Skeletal muscle tissue (tissue), 4 donors: ENCODE data around the gene AJAP1. TPM values are rescaled to one million over a fixed set of nuclear protein-coding genes. Genes with fewer than 3 reads are reported as not detected.

ENCODE experiments used
- H3K27ac ChIP-seq: one replicate; pipeline ENCODE4 v1.7.0; 2013; ENCODE audit warnings: mild to moderate bottlenecking, low read depth, low read length, inconsistent platforms
- H3K27me3 ChIP-seq, 3 donors: one replicate each; pipeline ENCODE4 v1.7.0; 2013; ENCODE audit warnings: low read length in 3 of 3; ENCODE audit not compliant: control insufficient read depth in 3 of 3, insufficient read depth in 3 of 3
- H3K36me3 ChIP-seq, 3 donors: one replicate each; pipeline ENCODE4 v1.7.0; 2013; ENCODE audit warnings: low read length in 3 of 3; ENCODE audit not compliant: control insufficient read depth in 3 of 3, insufficient read depth in 3 of 3
- H3K4me1 ChIP-seq, 3 donors: one replicate each; pipeline ENCODE4 v1.7.0; 2013; ENCODE audit warnings: low read length in 3 of 3, mild to moderate bottlenecking in 3 of 3; ENCODE audit not compliant: control insufficient read depth in 3 of 3, insufficient read depth in 3 of 3
- H3K4me3 ChIP-seq, 3 donors: one replicate each; pipeline ENCODE4 v1.7.0; 2013; ENCODE audit warnings: low read length in 3 of 3
- H3K9ac ChIP-seq, 3 donors: one replicate each; pipeline ENCODE4 v1.7.0; 2013; ENCODE audit warnings: low read length in 3 of 3, mild to moderate bottlenecking in 3 of 3, moderate library complexity in 2 of 3, low read depth in 1 of 3
- H3K9me3 ChIP-seq, 3 donors: one replicate each; pipeline ENCODE4 v1.7.0; 2013; ENCODE audit warnings: low read length in 3 of 3; ENCODE audit not compliant: control insufficient read depth in 3 of 3
- total RNA-seq: library from RNA; depleted of rRNA; stranded (reverse); fragments of >200 nt; gene quantifications from one replicate; pipeline ENCODE4 v1.2.3, GENCODE V29; 2014
- donor health status: Osteomylitis.

AJAP1 gene
- total RNA-seq, 1 donor from 2014 or later = 0.52 TPM

- H3K4me3 ChIP-seq = no peak overlapping the region
- no peak overlapping the region for H3K27ac ChIP-seq
- no peaks in the 10 kb centered on the region for H3K9me3 ChIP-seq
- H3K36me3 ChIP-seq = no peaks in the 10 kb centered on the region
- H3K27me3 ChIP-seq = peaks cover 56 to 67% (median 60%) of the 10 kb centered on the region in 3 donors
- H3K9ac ChIP-seq = no peak overlapping the region
- H3K4me1 ChIP-seq = peaks cover 0 to 12% (median 7%) of the 10 kb centered on the region in 3 donors
Measured at GRCh38 chr1:4655674-4656532, 1.5 kb downstream of the AJAP1 start.

DNA sequence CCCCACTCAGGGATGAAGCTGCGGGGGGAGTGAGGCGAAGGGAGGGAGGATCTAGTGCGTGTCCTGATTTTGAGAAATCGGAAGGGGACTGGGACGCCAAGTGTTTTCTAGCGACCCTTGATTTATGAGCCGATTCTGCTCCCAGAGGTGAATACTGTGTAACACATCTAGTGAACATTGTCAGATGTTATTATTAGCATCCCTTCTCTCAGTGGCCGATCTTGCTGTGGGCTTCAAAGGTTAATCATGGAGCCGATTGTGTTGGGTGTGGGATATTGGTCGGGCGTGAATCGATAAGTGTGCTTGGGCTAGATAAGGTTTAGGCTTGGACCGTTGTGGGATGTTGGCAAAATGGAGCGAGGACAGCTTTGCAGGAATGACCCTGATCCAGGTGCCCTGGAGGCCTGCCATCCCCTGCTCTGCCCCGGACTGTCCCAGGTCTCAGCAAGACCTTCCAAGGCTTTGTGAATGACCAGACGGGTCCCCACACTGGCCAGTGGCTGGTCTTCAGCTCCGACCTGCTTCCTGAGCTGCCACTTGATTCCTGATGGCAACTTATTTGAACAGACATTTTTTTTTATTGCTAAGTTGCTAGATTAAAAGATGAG is 2.2 kb downstream of the AJAP1 start:
- Histone ChIP-seq H3K27ac (no peak overlapping the region), H3K27me3 (peaks cover 56 to 66% (median 57%) of the 10 kb centered on the region in 3 donors), H3K9me3 (no peaks in the 10 kb centered on the region), H3K9ac (no peak overlapping the region), H3K4me3 (no peak overlapping the region), H3K4me1 (peaks cover 0 to 12% (median 7%) of the 10 kb centered on the region in 3 donors), H3K36me3 (no peaks in the 10 kb centered on the region)

DNA sequence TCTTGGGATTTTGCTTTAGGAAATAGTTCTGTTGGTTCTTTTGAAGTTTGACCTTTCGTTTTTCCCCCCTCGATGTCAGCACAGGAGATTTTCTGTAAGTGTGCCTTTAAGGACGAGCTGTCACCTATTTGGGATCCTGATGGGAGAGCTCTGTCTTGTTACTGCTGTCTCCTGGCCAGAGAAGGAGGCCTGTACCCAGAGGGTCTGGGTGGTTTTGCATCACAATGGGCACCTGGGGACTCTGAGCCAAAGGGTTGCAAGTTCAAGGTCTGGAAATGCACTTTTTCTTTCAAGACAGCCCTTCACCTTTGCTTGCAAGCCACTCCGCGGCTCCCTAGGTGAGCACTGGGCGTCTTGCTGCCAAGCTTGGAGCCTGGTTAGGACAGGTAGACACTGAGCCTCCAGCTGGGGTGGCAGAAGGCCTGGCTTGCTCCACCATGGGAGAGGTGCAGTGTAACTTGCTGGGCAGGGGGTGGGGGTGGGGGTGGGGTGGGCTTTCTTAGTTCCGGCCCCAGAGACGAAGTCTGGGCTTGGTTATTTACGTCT is 2.9 kb downstream of the AJAP1 start:
- no peaks in the 10 kb centered on the region for H3K9me3 ChIP-seq
- H3K27ac ChIP-seq = no peak overlapping the region
- peaks cover 52 to 70% (median 57%) of the 10 kb centered on the region in 3 donors for H3K27me3 ChIP-seq
- H3K9ac ChIP-seq = no peak overlapping the region
- H3K36me3 ChIP-seq = no peaks in the 10 kb centered on the region
- H3K4me3 ChIP-seq = no peak overlapping the region
- H3K4me1 ChIP-seq = peaks cover 0 to 12% (median 7%) of the 10 kb centered on the region in 3 donors

DNA sequence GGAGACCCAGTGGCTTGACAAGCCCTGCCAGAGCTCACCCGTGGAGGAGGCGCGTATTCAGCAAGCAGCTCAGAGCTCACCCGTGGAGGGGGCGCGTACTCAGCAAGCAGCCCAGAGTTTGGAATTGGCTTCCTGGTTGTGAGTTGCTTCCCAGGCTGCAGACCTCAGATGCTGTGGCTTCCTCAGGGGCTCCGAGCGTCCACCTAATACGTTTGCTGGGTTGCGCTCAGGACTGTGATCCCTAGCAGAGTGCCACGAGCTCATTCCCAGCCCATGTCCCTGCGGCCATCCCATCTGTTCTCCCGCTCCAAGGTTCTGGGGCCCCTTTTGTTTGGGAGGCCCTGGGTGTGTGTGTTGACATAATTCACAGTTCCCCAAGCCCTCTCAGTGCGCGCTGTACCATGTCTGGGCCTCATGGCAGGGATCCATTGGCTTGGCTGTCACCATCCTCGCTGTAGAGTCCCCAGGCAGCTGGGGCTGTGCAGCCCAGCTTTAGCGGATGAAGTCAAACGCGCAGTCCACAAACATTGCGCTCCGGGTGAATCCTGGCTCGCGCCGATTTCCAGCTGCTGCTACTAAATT is 3.6 kb downstream of the AJAP1 start:
- no peaks in the 10 kb centered on the region for H3K36me3 ChIP-seq
- H3K9me3 ChIP-seq = no peaks in the 10 kb centered on the region
- no peak overlapping the region for H3K4me3 ChIP-seq
- H3K9ac ChIP-seq = no peak overlapping the region
- no peak overlapping the region for H3K27ac ChIP-seq
- peaks cover 45 to 69% (median 49%) of the 10 kb centered on the region in 3 donors for H3K27me3 ChIP-seq
- H3K4me1 ChIP-seq = peaks cover 0 to 7% (median 5%) of the 10 kb centered on the region in 3 donors

DNA sequence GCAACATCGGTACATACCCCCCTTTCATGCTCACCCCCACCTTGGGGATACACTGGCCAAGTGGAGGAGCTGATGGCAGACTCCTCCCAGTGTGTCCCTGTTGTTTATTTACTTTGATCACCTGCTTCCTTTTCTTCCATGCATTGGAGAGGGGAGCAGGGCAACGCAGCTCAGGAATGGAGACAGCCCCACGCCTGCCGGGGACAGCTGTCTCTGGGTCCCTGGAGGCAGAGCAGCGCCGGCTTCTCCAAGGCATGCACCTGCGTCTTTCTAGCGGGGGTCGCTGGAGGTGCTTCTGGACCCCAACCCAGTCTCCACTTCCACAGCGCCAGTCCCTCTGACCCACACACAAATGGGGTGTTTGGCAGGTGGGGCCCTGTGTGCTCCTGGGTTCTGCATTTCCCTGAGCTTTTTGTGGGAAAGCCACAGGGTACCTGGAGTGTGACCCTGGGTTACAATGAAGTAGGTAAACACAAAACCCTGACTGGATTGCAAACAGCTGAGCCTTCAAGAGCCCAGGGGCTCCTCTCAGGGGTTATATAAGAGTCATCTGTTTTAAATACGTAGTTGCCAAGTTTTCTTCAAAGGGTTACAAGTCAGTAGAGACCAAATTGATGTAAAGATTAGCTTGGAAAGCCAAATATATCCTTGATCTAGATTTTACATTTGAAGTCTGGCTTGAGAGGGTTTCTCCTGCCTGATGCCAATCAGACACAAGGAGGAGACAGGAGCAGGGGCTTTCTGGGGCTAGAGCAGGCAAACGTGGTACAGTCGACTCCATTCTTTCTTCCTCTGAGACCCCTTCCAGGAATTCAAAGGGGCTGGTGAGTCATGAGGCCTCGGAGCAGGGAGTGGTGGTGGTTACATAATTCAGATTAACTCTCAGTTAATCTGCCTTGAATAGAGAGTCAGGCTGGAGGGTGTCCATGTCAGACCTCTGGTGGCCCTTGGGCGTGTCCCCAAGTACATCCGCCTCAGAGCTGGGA is 4.5 kb downstream of the AJAP1 start:
- peaks cover 0 to 6% (median 2%) of the 10 kb centered on the region in 3 donors for H3K4me1 ChIP-seq
- H3K4me3 ChIP-seq = no peak overlapping the region
- no peak overlapping the region for H3K9ac ChIP-seq
- no peaks in the 10 kb centered on the region for H3K36me3 ChIP-seq
- H3K27ac ChIP-seq = no peak overlapping the region
- H3K27me3 ChIP-seq = peaks cover 36 to 65% (median 46%) of the 10 kb centered on the region in 3 donors
- no peaks in the 10 kb centered on the region for H3K9me3 ChIP-seq

DNA sequence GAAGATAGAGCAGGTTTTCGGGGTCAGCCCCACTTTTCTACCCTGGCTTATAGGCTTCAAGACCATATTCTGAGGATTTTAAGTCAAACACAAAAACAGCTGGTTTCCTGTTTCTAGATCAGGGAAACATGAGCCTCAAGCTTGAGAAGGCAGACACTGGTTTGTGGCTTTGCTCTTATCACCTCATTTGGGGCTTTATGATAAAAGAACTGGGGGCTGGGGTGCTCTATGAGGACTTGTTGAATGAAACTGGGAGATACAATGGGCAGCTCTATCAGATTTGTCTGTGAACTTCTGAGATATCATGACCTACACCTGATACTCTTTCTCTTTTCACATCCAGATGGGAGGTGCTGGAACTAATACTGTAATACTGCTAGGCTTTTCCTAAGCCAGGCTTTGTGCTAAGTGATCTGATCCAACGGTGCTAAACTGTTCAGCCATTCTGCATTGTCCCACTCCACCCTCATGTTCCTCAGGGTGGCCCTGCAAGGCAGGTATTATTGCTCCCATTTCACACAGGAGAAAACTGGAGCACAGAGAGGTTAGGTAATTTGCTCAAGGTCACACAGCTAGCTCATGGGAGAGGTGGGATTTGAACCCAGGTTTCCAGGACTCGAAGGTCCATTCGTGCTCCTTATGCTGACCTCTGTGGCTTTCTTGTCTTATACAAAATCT is 6.6 kb downstream of the AJAP1 start:
- H3K9ac ChIP-seq = no peak overlapping the region

GRCh38 chr1:4661595-4661917 is 7.1 kb downstream of the AJAP1 start:
- Histone ChIP-seq H3K4me1 (peaks cover 0 to 4% (median 1%) of the 10 kb centered on the region in 3 donors), H3K9ac (no peak overlapping the region), H3K27me3 (peaks cover 36 to 66% (median 41%) of the 10 kb centered on the region in 3 donors), H3K4me3 (no peak overlapping the region), H3K27ac (no peak overlapping the region), H3K9me3 (no peaks in the 10 kb centered on the region), H3K36me3 (no peaks in the 10 kb centered on the region)

More for the DNA sequence above, 6.6 kb downstream of the AJAP1 start:
- no peak overlapping the region for H3K27ac ChIP-seq
- no peaks in the 10 kb centered on the region for H3K36me3 ChIP-seq
- H3K4me3 ChIP-seq = no peak overlapping the region
- no peaks in the 10 kb centered on the region for H3K9me3 ChIP-seq
- H3K27me3 ChIP-seq = peaks cover 41 to 71% (median 46%) of the 10 kb centered on the region in 3 donors
- H3K4me1 ChIP-seq = peaks cover 0 to 4% (median 2%) of the 10 kb centered on the region in 3 donors

DNA sequence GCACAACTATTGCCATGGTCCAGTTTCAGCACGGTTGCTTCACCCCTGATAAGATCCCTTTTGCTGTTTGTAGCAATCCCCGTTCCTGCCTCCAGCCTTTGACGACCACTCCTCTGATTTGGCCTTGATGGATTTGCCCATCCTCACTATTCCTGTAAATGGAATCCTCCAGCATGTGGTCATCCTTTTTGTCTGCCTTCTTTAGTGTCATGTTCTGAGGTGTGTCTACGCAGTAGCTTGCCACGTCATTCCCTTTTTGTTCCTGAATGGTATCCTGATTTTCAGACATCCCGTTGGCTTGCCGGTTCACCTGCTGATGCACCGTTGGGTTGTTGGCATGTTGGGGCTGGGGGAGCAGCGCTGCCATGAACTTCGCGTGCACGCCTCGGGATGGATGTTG is 7.8 kb downstream of the AJAP1 start:
- no peak overlapping the region for H3K9ac ChIP-seq
- H3K27me3 ChIP-seq = peaks cover 32 to 62% (median 35%) of the 10 kb centered on the region in 3 donors
- H3K4me1 ChIP-seq = peaks cover 0 to 4% (median 0%) of the 10 kb centered on the region in 3 donors
- H3K36me3 ChIP-seq = no peaks in the 10 kb centered on the region
- no peaks in the 10 kb centered on the region for H3K9me3 ChIP-seq
- H3K27ac ChIP-seq = no peak overlapping the region
- H3K4me3 ChIP-seq = no peak overlapping the region

GRCh38 chr1:4662723-4663122 is 8.3 kb downstream of the AJAP1 start:
- Histone ChIP-seq H3K36me3 (no peaks in the 10 kb centered on the region), H3K9ac (no peak overlapping the region), H3K27me3 (peaks cover 32 to 58% (median 32%) of the 10 kb centered on the region in 3 donors), H3K4me3 (no peak overlapping the region), H3K4me1 (peaks cover 0 to 4% (median 0%) of the 10 kb centered on the region in 3 donors), H3K9me3 (no peaks in the 10 kb centered on the region), H3K27ac (no peak overlapping the region)
